T-cell (primary cell): ENCODE data around the gene POFUT1. TPM values are rescaled to one million over a fixed set of nuclear protein-coding genes. Genes with fewer than 3 reads are reported as not detected.

ENCODE experiments used
- ATAC-seq, 4 experiments: fragments of 200-7000 bp in 3 of 4; fragments of 150-1000 bp in 1 of 4; cut with Tn5 transposase; replicated peaks in 1 of 4; 1 replicate in 3 of 4; 2 replicates in 1 of 4; pipeline ENCODE4 v1.10.0; 2021; ENCODE audit warnings: moderate library complexity in 3 of 4, mild to moderate bottlenecking in 2 of 4, moderate number of reproducible peaks in 1 of 4
- CTCF ChIA-PET, 2 donors: fragments of 300-600 bp; sonication (Branson Sonifier 250); formaldehyde crosslinking; loops; one replicate each; lab custom pipeline; 2022; ENCODE audit warnings: antibody characterized with exemption in 2 of 2; lab: Charles Lee
- POLR2A ChIA-PET, 2 donors: fragments of 300-600 bp; sonication (Branson Sonifier 250); formaldehyde crosslinking; loops; one replicate each; lab custom pipeline; 2022; ENCODE audit warnings: antibody characterized with exemption in 2 of 2; lab: Charles Lee
- DNase-seq, 35 experiments: peaks; one replicate each; pipeline versions ENCODE4 v3.0.0 to v3.0.0-alpha.2; 2013 to 2023
- H3K27ac ChIP-seq: one replicate; pipeline ENCODE4 v1.5.1; 2013; ENCODE audit warnings: low read length
- H3K27me3 ChIP-seq, 2 experiments: replicated peaks in 1 of 2; 1 replicate in 1 of 2; 2 replicates in 1 of 2; pipeline versions ENCODE4 v1.6.1 to v1.7.0; 2013; ENCODE audit warnings: low read length in 1 of 2, mixed read lengths in 1 of 2; ENCODE audit not compliant: control insufficient read depth in 2 of 2, insufficient read depth in 2 of 2; ENCODE audit errors: extremely low read depth in 1 of 2
- H3K36me3 ChIP-seq, 2 donors: 1 replicate in 1 of 2; 2 replicates in 1 of 2; pipeline versions ENCODE4 v1.6.1 to v1.7.0; 2013; ENCODE audit warnings: low read length in 1 of 2; ENCODE audit not compliant: control insufficient read depth in 2 of 2, insufficient read depth in 1 of 2; ENCODE audit errors: extremely low read depth in 1 of 2
- H3K4me1 ChIP-seq, 2 experiments: 1 replicate in 1 of 2; 2 replicates in 1 of 2; pipeline versions ENCODE4 v1.6.1 to v1.7.0; 2013; ENCODE audit warnings: low read length in 2 of 2, mixed read lengths in 1 of 2; ENCODE audit not compliant: insufficient read depth in 2 of 2, control insufficient read depth in 1 of 2; ENCODE audit errors: extremely low read depth in 1 of 2
- H3K4me3 ChIP-seq, 2 donors: 1 replicate in 1 of 2; 2 replicates in 1 of 2; pipeline versions ENCODE4 v1.5.1 to v1.7.0; 2013; ENCODE audit warnings: mild to moderate bottlenecking in 2 of 2, low read length in 1 of 2, moderate library complexity in 1 of 2; ENCODE audit not compliant: control insufficient read depth in 1 of 2; ENCODE audit errors: extremely low read depth in 1 of 2
- H3K9me3 ChIP-seq: 2 replicates; pipeline ENCODE4 v1.7.0; 2013
- H3K27ac Mint-ChIP-seq, 2 donors: one replicate each; pipeline ENCODE4 v1.8.0; 2020 to 2021; ENCODE audit warnings: mild to moderate bottlenecking in 2 of 2, mixed read lengths in 2 of 2
- H3K27me3 Mint-ChIP-seq, 2 donors: one replicate each; pipeline ENCODE4 v1.8.0; 2021 to 2022; ENCODE audit warnings: mixed read lengths in 2 of 2
- H3K36me3 Mint-ChIP-seq: one replicate; pipeline ENCODE4 v1.8.0; 2021; ENCODE audit warnings: mixed read lengths
- H3K4me1 Mint-ChIP-seq, 3 donors: one replicate each; pipeline ENCODE4 v1.8.0; 2020 to 2022; ENCODE audit warnings: mixed read lengths in 3 of 3, mild to moderate bottlenecking in 1 of 3
- H3K4me3 Mint-ChIP-seq, 3 donors: one replicate each; pipeline ENCODE4 v1.8.0; 2020 to 2022; ENCODE audit warnings: mild to moderate bottlenecking in 3 of 3, mixed read lengths in 3 of 3, moderate library complexity in 3 of 3
- H3K9me3 Mint-ChIP-seq, 3 donors: one replicate each; pipeline ENCODE4 v1.8.0; 2020 to 2022; ENCODE audit warnings: mixed read lengths in 3 of 3
- WGBS: methylation state at CpG from one replicate; pipeline ENCODE4 v1.1.5; 2013; ENCODE audit warnings: missing lambda C conversion rate; ENCODE audit not compliant: insufficient coverage; 5-methylcytosine and 5-hydroxymethylcytosine counted together
- total RNA-seq, 35 experiments: library from RNA in 6 of 35; stranded (reverse) in 6 of 35; fragments of 120-200 nt in 1 of 35; gene quantifications; one replicate each; pipeline versions ENCODE4 v1.2.1 to v1.2.4 and lab custom pipeline; 2013 to 2026

Gene POFUT1
- total RNA-seq, 5 donors from 2014 or later (not counting 1 experiment from before 2014, with no cell fraction given): 13.2 to 20.6 (median 17.7) TPM

DNA sequence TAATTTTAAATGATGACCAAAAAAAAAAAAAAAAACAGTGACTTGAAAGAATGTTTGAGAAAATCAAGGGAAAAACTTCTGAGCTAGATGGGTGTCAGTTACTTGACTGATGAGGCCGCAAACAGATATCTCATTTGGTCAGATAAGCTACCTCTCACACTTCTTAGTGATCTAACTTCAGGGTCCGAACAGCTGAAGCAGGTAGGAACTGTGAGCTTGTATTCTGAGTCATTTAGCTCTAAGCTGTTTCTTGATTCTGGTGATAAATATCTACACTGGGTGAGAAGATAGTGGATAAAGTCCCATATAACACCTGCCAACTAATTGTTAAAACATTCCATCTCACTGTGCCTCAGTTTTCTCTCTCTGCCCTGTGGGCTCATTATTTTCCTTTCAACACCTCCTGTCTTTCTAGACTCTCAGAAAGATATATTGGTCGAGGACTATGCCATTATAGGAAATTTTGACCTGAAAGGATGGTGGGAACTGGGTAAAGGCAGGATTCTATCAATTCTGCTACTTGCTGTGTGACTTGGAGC is 77.5 kb downstream of the POFUT1 start:
- Histone ChIP-seq H3K4me1 (peaks cover 7 to 33% of the 10 kb centered on the region in 2 experiments), H3K4me3 (no peak overlapping the region), H3K36me3 (no peaks in the 10 kb centered on the region), H3K27ac (peak overlapping the region; percentile 76), H3K9me3 (no peaks in the 10 kb centered on the region), H3K27me3 (no peaks in the 10 kb centered on the region)
- Mint-ChIP-seq H3K27me3 (no peaks in the 10 kb centered on the region), H3K4me3 (peak overlapping the region in 1 of 3 donors; percentile 41), H3K36me3 (peaks cover 20% of the 10 kb centered on the region), H3K4me1 (peaks cover 33 to 58% (median 48%) of the 10 kb centered on the region in 3 donors), H3K27ac (peak overlapping the region; percentile 76 to 79), H3K9me3 (no peaks in the 10 kb centered on the region)
- POLR2A ChIA-PET: interaction anchor here (0.5 to 0.9 kb wide), 8 partner anchors 16 to 606 kb away, joined by 3 to 13 read pairs (median 6); no protein-coding TSS in a partner anchor
- CTCF ChIA-PET: interaction anchor here (0.6 to 1.1 kb wide), 4 partner anchors 14 to 505 kb away, joined by 3 to 4 read pairs (median 3); no protein-coding TSS in a partner anchor
- ATAC-seq (peak in 2 of 4 experiments; percentile 14 to 36), DNase-seq (peak in 1 of 35 experiments; percentile 17)
- WGBS: no CpG with 5 or more reads among the region's 3 CpGs

DNA sequence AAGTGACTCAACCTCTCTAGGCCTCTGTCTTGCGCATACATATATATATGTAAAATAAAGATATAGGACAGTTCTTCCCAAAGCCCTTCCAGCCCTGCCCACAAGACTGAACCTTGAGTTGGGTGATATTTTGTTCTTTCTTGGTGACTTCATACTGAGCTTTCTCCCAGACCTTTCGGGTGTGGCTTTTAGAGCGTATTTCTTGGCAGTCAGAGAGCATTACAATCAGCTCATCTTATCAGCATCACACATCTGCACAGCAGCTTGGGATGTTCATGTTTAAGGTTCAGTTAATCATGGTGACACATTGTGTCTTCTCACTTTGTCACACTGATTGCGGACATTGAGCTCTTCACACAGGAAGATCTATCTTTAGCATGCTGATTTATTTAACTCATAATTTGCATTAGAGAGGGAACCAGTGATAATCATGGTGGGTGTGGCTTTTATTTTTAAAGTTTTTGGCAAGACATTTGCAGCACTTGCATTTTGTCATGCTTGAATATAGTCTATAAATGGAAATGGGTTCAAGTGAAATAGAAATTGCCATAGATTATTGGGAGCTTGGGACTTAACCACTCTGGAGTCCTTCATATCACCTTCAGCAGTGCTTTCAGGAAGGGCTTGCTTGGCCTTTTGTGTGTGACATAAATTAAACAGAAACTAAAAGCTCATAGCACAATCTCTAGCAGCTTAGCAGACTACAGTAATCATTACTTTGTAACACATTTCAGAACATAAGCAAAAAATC is 78.1 kb downstream of the POFUT1 start:
- Mint-ChIP-seq H3K4me3 (peak overlapping the region; percentile 3 to 41 (median 38)), H3K27ac (peak overlapping the region; percentile 76 to 79), H3K9me3 (no peaks in the 10 kb centered on the region), H3K27me3 (no peaks in the 10 kb centered on the region), H3K4me1 (peaks cover 33 to 55% (median 48%) of the 10 kb centered on the region in 3 donors), H3K36me3 (peaks cover 20% of the 10 kb centered on the region)
- peaks cover 7 to 33% of the 10 kb centered on the region in 2 experiments for H3K4me1 ChIP-seq
- ATAC-seq: peak; percentile 69 to 82 (median 78)
- CTCF ChIA-PET: interaction anchor here (0.5 to 1.1 kb wide), 7 partner anchors 15 to 504 kb away, joined by 3 to 4 read pairs (median 3); no protein-coding TSS in a partner anchor
- no peak overlapping the region for H3K4me3 ChIP-seq
- peak in 20 of 35 experiments; percentile 2 to 66 (median 18) for DNase-seq
- H3K27ac ChIP-seq: peak overlapping the region; percentile 76
- no peaks in the 10 kb centered on the region for H3K9me3 ChIP-seq
- WGBS: no CpG with 5 or more reads among the region's 4 CpGs
- H3K36me3 ChIP-seq: no peaks in the 10 kb centered on the region
- POLR2A ChIA-PET: interaction anchor here (0.5 to 0.9 kb wide), 7 partner anchors 32 to 605 kb away, joined by 3 to 13 read pairs (median 4); no protein-coding TSS in a partner anchor
- no peaks in the 10 kb centered on the region for H3K27me3 ChIP-seq

DNA sequence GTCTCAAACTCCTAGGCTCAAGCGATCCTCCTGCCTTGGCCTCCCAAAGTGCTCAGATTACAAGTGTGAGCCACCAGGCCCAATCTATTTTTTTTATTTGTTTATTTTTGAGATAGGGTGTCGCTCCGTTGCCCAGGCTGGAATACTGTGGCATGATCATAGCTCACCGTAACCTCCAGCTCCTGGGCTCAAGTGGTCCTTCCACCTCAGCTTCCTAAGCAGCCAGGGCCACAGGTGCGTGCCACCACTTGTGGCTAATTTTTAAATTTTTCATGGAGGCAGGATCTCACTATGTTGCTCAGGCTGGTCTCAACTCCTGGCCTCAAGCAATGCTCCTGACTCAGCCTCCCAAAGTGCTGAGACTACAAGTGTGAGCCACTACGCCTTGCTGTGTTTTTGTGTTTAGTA is 79.6 kb downstream of the POFUT1 start:
- H3K27ac Mint-ChIP-seq: peak overlapping the region in 1 of 2 donors; percentile 64
- Histone ChIP-seq H3K4me3 (no peak overlapping the region), H3K27ac (peak overlapping the region; percentile 76), H3K27me3 (no peaks in the 10 kb centered on the region), H3K36me3 (no peaks in the 10 kb centered on the region), H3K4me1 (peaks cover 7 to 31% of the 10 kb centered on the region in 2 experiments), H3K9me3 (no peaks in the 10 kb centered on the region)
- no peak overlapping the region for H3K4me3 Mint-ChIP-seq
- peaks cover 23 to 43% (median 35%) of the 10 kb centered on the region in 3 donors for H3K4me1 Mint-ChIP-seq
- H3K27me3 Mint-ChIP-seq: no peaks in the 10 kb centered on the region
- H3K9me3 Mint-ChIP-seq: no peaks in the 10 kb centered on the region
- 100% methylated on average over 3 of the region's 6 CpGs for WGBS
- no peak for ATAC-seq
- no peak for DNase-seq
- H3K36me3 Mint-ChIP-seq: peaks cover 8% of the 10 kb centered on the region
- ChIA-PET POLR2A (no interaction called here), CTCF (no interaction called here)

Other genes with a start within 250 kb of the POFUT1 start
- gene XKR7, start 239.7 kb upstream of the POFUT1 start, total RNA-seq: not detected
- gene CCM2L, start 197.4 kb upstream of the POFUT1 start, total RNA-seq: not detected
- 1 to 10 TPM in 1 of 5 donors, under 1 TPM in 4; 0.29 to 1.5 (median 0.73) TPM for gene HCK, start 155.6 kb upstream of the POFUT1 start, total RNA-seq
- 10 to 100 TPM; 32.6 to 42.3 (median 38.0) TPM for gene TM9SF4, start 98.2 kb upstream of the POFUT1 start, total RNA-seq
- 10 to 100 TPM; 12.6 to 18.2 (median 16.3) TPM for gene PLAGL2, start 137 bp upstream of the POFUT1 start, total RNA-seq
- 10 to 100 TPM; 11.3 to 14.6 (median 13.6) TPM for gene KIF3B, start 69.8 kb downstream of the POFUT1 start, total RNA-seq
- gene ASXL1, start 150.5 kb downstream of the POFUT1 start, total RNA-seq: 100 to 1,000 TPM; 122 to 204 (median 137) TPM